Measurements from ENCODE around the gene MEX3C. TPM values are rescaled to one million over a fixed set of nuclear protein-coding genes. Genes with fewer than 3 reads are reported as not detected.

The MEX3C gene
- total RNA-seq, 1 experiment from 2014 or later: 81.9 TPM

- Mint-ChIP-seq H3K27ac (ENCODE audit: low read depth, unreplicated experiment) (peak overlapping the region; percentile 92), H3K36me3 (ENCODE audit: insufficient read depth, unreplicated experiment) (peaks cover 17% of the 10 kb centered on the region), H3K4me1 (ENCODE audit: insufficient read depth, unreplicated experiment) (peaks cover 39% of the 10 kb centered on the region), H3K9me3 (ENCODE audit: unreplicated experiment) (no peaks in the 10 kb centered on the region), H3K27me3 (ENCODE audit: insufficient read depth, unreplicated experiment) (no peaks in the 10 kb centered on the region), H3K4me3 (ENCODE audit: unreplicated experiment) (peak overlapping the region; percentile 69)
- CTCF ChIA-PET: interaction anchor here (0.5 to 4.7 kb wide), 5 partner anchors 12 to 325 kb away, joined by 3 to 38 read pairs (median 3); no protein-coding TSS in a partner anchor
- POLR2A ChIA-PET: interaction anchor here (0.7 to 9.0 kb wide), 14 partner anchors 9 to 342 kb away, joined by 3 to 262 read pairs (median 4); no protein-coding TSS in a partner anchor
- intact Hi-C loops (cut with micrococcal nuclease): loop anchor here (5.0 kb wide), 1 partner anchor 187 kb away; no protein-coding TSS in a partner anchor
- TF ChIP-seq, protein P1, sequence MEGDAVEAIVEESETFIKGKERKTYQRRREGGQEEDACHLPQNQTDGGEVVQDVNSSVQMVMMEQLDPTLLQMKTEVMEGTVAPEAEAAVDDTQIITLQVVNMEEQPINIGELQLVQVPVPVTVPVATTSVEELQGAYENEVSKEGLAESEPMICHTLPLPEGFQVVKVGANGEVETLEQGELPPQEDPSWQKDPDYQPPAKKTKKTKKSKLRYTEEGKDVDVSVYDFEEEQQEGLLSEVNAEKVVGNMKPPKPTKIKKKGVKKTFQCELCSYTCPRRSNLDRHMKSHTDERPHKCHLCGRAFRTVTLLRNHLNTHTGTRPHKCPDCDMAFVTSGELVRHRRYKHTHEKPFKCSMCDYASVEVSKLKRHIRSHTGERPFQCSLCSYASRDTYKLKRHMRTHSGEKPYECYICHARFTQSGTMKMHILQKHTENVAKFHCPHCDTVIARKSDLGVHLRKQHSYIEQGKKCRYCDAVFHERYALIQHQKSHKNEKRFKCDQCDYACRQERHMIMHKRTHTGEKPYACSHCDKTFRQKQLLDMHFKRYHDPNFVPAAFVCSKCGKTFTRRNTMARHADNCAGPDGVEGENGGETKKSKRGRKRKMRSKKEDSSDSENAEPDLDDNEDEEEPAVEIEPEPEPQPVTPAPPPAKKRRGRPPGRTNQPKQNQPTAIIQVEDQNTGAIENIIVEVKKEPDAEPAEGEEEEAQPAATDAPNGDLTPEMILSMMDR (IDR thresholded peaks at IDR 0.05; ENCODE audit: unreplicated experiment): no peak
- TSS peak; percentile 22 for BruUV-seq (replicated peaks)
- DNase-seq (ENCODE audit: unreplicated experiment): peak; percentile 11
Measured at GRCh38 chr18:51195086-51195450, 2.4 kb downstream of the MEX3C start.

DNA sequence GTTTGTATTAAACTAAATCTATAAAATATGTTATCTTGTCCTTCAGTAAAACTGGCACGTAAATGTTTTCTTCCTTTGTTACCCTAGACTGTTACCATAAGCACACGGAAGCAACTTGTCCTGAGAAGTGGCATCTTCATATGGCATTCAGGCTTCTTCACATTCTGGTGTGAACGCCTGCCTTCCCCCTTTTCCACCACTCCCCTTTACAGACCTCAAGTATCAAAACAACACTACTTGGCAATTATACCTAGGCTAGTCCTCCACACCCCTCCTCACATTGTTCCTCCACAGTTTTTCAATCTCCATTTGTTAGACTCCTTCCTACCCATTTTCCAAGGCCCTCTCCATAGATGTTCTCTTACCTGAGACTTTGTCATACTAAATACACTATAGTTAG, 2.9 kb downstream of the MEX3C start:
- H3K36me3 Mint-ChIP-seq (ENCODE audit: insufficient read depth, unreplicated experiment): peaks cover 17% of the 10 kb centered on the region
- no peaks in the 10 kb centered on the region for H3K9me3 Mint-ChIP-seq (ENCODE audit: unreplicated experiment)
- H3K4me3 Mint-ChIP-seq (ENCODE audit: unreplicated experiment): peak overlapping the region; percentile 69
- DNase-seq (ENCODE audit: unreplicated experiment): peak; percentile 12
- peaks cover 42% of the 10 kb centered on the region for H3K4me1 Mint-ChIP-seq (ENCODE audit: insufficient read depth, unreplicated experiment)
- ChIA-PET CTCF (interaction anchor here (0.7 to 4.7 kb wide), 4 partner anchors 12 to 324 kb away, joined by 3 to 38 read pairs (median 4); no protein-coding TSS in a partner anchor), POLR2A (interaction anchor here (0.7 to 9.0 kb wide), 12 partner anchors 8 to 326 kb away, joined by 3 to 262 read pairs (median 4); no protein-coding TSS in a partner anchor)
- intact Hi-C loops (cut with micrococcal nuclease): loop anchor here (5.0 kb wide), 1 partner anchor 188 kb away; no protein-coding TSS in a partner anchor
- no peaks in the 10 kb centered on the region for H3K27me3 Mint-ChIP-seq (ENCODE audit: insufficient read depth, unreplicated experiment)
- peak overlapping the region; percentile 92 for H3K27ac Mint-ChIP-seq (ENCODE audit: low read depth, unreplicated experiment)
- TF ChIP-seq, protein P1 (IDR thresholded peaks at IDR 0.05; ENCODE audit: unreplicated experiment): no peak
- BruUV-seq (replicated peaks): no TSS peak

DNA sequence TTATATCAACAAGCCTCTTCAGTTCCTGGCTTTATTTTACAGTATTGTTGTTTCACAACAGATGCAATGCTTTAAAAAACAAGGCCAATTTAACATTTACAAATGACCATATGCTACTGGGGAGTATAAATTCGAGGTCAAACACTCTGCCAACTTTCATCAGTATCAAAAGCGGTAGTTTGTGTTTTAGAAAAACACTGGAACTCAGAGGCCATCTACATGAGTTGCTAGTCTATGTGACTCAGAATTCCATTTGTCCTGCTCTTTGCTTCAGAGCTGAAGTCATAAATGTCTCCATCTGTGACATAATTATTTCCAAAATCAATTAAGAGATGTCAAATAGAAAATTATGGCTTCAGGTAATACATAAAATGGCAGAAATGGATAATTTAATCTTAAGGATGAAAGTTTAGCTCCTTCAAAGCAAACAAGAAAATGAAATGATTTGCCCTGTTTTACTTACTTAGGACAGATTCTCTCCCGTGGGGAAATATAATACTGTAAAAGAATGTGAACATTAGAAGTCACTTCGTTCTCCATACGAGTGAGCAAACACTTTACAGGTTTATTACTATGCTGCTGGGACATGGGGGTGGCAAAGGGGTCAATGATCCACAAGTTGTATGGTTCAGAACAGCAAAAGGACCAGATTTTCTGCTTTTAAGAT, 3.7 kb downstream of the MEX3C start:
- TF ChIP-seq, protein P1 (IDR thresholded peaks at IDR 0.05; ENCODE audit: unreplicated experiment): no peak
- Mint-ChIP-seq H3K36me3 (ENCODE audit: insufficient read depth, unreplicated experiment) (peaks cover 12% of the 10 kb centered on the region), H3K9me3 (ENCODE audit: unreplicated experiment) (no peaks in the 10 kb centered on the region), H3K4me1 (ENCODE audit: insufficient read depth, unreplicated experiment) (peaks cover 42% of the 10 kb centered on the region), H3K4me3 (ENCODE audit: unreplicated experiment) (peak overlapping the region; percentile 69), H3K27me3 (ENCODE audit: insufficient read depth, unreplicated experiment) (no peaks in the 10 kb centered on the region), H3K27ac (ENCODE audit: low read depth, unreplicated experiment) (peak overlapping the region; percentile 92)
- intact Hi-C loops (cut with micrococcal nuclease): no loop called here
- BruUV-seq (replicated peaks): no TSS peak
- DNase-seq (ENCODE audit: unreplicated experiment): peak; percentile 5
- ChIA-PET CTCF (interaction anchor here (0.8 to 4.7 kb wide), 3 partner anchors 10 to 319 kb away, joined by 3 to 38 read pairs (median 3); no protein-coding TSS in a partner anchor), POLR2A (interaction anchor here (0.6 to 9.0 kb wide), 5 partner anchors 41 to 320 kb away, joined by 3 to 262 read pairs (median 4); no protein-coding TSS in a partner anchor)

DNA sequence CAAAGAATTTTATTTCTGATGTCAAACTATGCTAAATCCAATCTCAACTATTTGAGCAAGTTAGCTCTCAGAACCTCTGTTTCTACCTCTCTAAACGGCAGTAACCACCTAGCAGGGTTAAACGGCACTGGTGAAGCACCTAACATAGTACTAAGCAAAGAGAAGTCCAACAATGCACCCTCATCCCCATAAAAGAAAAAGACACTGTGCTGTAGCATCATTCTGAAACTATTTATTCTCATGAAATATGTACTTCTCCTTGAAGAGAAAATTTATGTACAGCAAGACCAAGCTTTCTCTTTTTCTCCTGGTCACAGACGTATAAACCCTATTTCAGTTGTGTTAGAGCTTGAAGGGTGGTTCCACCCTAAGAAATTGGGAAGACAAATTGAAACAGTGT, 4.8 kb downstream of the MEX3C start:
- POLR2A ChIA-PET: interaction anchor here (1.0 to 9.0 kb wide), 3 partner anchors 15 to 162 kb away, joined by 4 to 262 read pairs (median 4); no protein-coding TSS in a partner anchor
- H3K27ac Mint-ChIP-seq (ENCODE audit: low read depth, unreplicated experiment): peak overlapping the region; percentile 42
- peaks cover 3% of the 10 kb centered on the region for H3K36me3 Mint-ChIP-seq (ENCODE audit: insufficient read depth, unreplicated experiment)
- H3K27me3 Mint-ChIP-seq (ENCODE audit: insufficient read depth, unreplicated experiment): no peaks in the 10 kb centered on the region
- H3K4me3 Mint-ChIP-seq (ENCODE audit: unreplicated experiment): peak overlapping the region; percentile 29
- CTCF ChIA-PET: interaction anchor here (0.8 to 1.6 kb wide), 4 partner anchors 9 to 321 kb away, joined by 3 to 4 read pairs (median 4); no protein-coding TSS in a partner anchor
- no peaks in the 10 kb centered on the region for H3K9me3 Mint-ChIP-seq (ENCODE audit: unreplicated experiment)
- BruUV-seq (replicated peaks): no TSS peak
- TF ChIP-seq, protein P1 (IDR thresholded peaks at IDR 0.05; ENCODE audit: unreplicated experiment): no peak
- no peak for DNase-seq (ENCODE audit: unreplicated experiment)
- intact Hi-C loops (cut with micrococcal nuclease): no loop called here
- peaks cover 42% of the 10 kb centered on the region for H3K4me1 Mint-ChIP-seq (ENCODE audit: insufficient read depth, unreplicated experiment)

Measured in MCF 10A (cell line).